Measurements from ENCODE around the gene AGGF1. TPM values are rescaled to one million over a fixed set of nuclear protein-coding genes. Genes with fewer than 3 reads are reported as not detected.
"Not testable (repeated sequence)": the region's sequence is repeated elsewhere in the genome, so short reads cannot be mapped to it uniquely, and the experiment has no call there.

AGGF1 gene
- polyA plus RNA-seq, 1 experiment, result 22.8 TPM

DNA sequence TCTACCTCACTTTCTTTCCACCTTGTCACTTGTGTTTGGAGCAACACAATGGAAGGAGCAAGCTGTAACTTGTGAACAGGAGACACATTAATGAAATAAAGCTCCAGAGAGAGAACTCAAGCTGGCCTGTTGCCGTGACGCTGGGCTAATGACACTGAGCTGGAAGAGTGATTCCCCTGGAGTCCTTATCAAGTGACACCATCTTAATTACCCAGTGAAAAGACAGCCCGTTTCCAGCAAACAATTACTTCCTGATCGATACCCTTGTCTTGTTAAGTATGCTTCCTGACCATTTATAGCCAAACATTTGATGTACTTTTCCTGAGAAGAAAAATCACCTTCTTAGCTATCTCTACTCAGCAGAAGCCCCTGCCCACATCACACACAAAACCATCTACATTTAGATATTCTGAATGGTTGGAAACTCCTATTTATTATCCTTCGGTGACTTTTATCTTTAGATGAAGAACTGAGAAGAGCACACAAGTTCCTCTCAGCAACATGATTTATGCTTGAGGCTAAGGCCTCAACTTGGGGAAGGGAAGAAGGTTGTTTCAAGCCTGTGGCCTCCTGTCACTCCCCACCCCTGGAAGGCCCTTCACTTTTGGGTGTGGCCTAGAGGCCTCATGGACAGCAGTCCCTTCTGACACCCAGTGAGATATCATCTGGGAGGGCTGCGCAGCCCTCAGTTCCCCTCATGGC, 43.2 kb upstream of the AGGF1 start:
- ChIA-PET CTCF (no interaction called here), POLR2A (no interaction called here)
- TF ChIP-seq, protein P1, sequence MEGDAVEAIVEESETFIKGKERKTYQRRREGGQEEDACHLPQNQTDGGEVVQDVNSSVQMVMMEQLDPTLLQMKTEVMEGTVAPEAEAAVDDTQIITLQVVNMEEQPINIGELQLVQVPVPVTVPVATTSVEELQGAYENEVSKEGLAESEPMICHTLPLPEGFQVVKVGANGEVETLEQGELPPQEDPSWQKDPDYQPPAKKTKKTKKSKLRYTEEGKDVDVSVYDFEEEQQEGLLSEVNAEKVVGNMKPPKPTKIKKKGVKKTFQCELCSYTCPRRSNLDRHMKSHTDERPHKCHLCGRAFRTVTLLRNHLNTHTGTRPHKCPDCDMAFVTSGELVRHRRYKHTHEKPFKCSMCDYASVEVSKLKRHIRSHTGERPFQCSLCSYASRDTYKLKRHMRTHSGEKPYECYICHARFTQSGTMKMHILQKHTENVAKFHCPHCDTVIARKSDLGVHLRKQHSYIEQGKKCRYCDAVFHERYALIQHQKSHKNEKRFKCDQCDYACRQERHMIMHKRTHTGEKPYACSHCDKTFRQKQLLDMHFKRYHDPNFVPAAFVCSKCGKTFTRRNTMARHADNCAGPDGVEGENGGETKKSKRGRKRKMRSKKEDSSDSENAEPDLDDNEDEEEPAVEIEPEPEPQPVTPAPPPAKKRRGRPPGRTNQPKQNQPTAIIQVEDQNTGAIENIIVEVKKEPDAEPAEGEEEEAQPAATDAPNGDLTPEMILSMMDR (IDR thresholded peaks at IDR 0.05; ENCODE audit: low read depth, low read length), result no peak
- no peak overlapping the region for H3K27ac ChIP-seq (ENCODE audit: low read depth, low read length)
- H3K4me3 ChIP-seq (ENCODE audit: low read depth, low read length), result no peak overlapping the region
- H3K9me3 ChIP-seq (ENCODE audit: control insufficient read depth, insufficient read depth, low read length), result no peaks in the 10 kb centered on the region
- no peak for DNase-seq (ENCODE audit: low read depth, low spot score)
- peaks cover 2% of the 10 kb centered on the region for H3K27me3 ChIP-seq (ENCODE audit: control insufficient read depth, insufficient read depth, low read length)

DNA sequence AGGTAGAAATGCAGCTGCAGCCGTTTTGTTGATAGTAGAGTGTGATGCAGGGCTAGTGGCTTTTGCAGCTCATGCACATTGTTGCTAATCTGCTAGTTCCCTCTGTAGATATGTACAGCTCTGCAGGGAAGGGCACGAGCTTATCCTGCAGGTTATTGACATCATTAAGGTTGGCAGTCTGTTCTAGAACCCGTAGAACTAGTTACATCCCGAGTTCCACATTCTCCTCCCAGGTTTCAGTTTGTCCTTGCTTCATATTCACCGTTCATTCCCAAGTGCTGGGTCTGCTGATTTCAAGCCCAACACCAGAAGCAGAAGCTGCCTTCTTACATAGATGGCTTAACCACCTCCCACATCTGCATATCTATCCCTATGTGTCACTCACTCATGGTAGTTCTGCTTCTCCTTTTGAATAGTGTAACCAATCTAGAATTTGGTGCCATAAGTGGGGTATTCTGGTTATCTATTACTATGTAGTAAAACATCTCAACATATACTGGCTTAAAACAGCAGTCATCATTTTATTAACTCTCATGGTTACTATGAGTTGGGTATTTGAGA, 39.2 kb upstream of the AGGF1 start:
- H3K4me3 ChIP-seq (ENCODE audit: low read depth, low read length), result no peak overlapping the region
- no peaks in the 10 kb centered on the region for H3K9me3 ChIP-seq (ENCODE audit: control insufficient read depth, insufficient read depth, low read length)
- H3K27ac ChIP-seq (ENCODE audit: low read depth, low read length), result no peak overlapping the region
- ChIA-PET POLR2A (no interaction called here), CTCF (no interaction called here)
- no peak for DNase-seq (ENCODE audit: low read depth, low spot score)
- TF ChIP-seq, protein P1 (IDR thresholded peaks at IDR 0.05; ENCODE audit: low read depth, low read length), result no peak
- H3K27me3 ChIP-seq (ENCODE audit: control insufficient read depth, insufficient read depth, low read length), result peaks cover 2% of the 10 kb centered on the region

DNA sequence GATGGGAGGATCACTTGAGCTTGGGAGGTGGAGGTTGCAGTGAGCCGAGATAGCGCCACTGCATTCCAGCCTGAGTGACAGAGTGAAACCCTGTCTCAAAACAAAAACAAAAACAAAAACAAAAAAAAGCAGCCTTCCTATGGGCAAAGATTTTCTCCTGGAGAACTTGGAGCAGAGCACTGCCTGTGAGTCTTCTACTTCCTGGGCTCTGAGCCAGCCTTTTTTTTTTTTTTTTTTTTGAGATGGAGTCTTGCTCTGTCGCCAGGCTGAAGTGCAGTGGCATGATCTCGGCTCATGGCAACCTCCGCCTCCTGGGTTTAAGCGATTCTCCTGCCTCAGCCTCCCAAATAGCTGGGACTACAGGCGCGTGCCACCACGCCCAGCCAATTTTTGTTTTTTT, 36.8 kb upstream of the AGGF1 start:
- H3K9me3 ChIP-seq (ENCODE audit: control insufficient read depth, insufficient read depth, low read length); H3K27me3 ChIP-seq (ENCODE audit: control insufficient read depth, insufficient read depth, low read length); H3K27ac ChIP-seq (ENCODE audit: low read depth, low read length); DNase-seq (ENCODE audit: low read depth, low spot score); CTCF ChIA-PET; POLR2A ChIA-PET; H3K4me3 ChIP-seq (ENCODE audit: low read depth, low read length): not testable (repeated sequence)

DNA sequence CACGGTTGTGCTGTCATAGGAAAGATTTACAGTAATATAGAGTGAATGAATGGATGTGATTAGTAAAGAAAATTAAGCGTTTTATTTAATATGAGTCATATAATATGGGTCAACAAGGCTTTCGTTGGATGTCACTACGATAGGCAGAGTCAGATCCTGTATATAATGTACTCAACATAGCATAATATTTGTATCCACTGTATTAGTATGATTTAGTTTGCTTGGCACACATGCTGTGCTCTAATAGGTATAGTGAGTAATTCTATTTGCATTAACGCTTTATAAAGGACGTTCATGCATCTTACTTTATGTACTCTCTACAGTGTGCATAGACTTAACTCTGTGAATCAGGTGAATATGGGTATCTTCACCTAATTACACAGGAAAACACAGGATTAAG, 35.9 kb upstream of the AGGF1 start:
- Histone ChIP-seq H3K9me3 (ENCODE audit: control insufficient read depth, insufficient read depth, low read length) (no peaks in the 10 kb centered on the region), H3K27me3 (ENCODE audit: control insufficient read depth, insufficient read depth, low read length) (peaks cover 3% of the 10 kb centered on the region), H3K27ac (ENCODE audit: low read depth, low read length) (no peak overlapping the region), H3K4me3 (ENCODE audit: low read depth, low read length) (no peak overlapping the region)
- TF ChIP-seq, protein P1 (IDR thresholded peaks at IDR 0.05; ENCODE audit: low read depth, low read length), result no peak
- ChIA-PET POLR2A (no interaction called here), CTCF (no interaction called here)
- DNase-seq (ENCODE audit: low read depth, low spot score), result no peak

DNA sequence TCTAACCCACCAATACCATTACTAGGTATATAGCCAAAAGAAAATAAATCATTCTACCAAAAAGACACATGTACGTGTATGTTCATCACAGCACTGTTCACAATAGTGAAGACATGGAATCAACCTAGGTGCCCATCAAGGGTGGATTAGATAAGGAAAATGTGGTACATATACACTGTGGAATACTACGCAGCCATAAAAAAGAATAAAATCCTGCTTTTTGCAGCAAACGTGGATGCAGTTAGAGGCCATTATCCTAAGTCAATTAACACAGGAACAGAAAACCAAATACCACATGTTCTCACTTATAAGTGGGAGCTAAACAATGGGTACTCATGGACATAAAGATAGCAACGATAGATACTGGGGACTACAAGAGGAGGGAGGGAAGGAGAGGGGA, 32.0 kb upstream of the AGGF1 start:
- H3K27ac ChIP-seq (ENCODE audit: low read depth, low read length); DNase-seq (ENCODE audit: low read depth, low spot score); CTCF ChIA-PET; POLR2A ChIA-PET; H3K27me3 ChIP-seq (ENCODE audit: control insufficient read depth, insufficient read depth, low read length); H3K4me3 ChIP-seq (ENCODE audit: low read depth, low read length); H3K9me3 ChIP-seq (ENCODE audit: control insufficient read depth, insufficient read depth, low read length): not testable (repeated sequence)

DNA sequence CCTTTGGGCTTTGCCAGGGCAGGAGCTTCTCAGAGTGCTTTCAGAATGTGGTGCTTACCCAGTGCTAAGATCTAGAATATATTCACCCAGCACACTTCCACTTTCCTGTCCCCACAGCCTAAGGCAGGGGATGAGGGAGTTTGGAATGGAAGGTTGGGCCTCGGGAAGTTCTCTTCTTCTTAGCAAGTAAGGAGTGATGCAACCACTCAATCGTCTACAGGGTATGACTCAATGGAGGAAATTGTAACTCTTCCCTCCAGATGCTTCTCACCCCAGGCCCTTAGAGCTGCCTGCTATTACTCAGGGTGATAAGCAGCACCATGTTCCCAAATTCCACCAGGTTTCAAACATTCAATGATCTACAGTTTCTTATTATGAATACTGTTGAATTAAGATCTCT, 30.8 kb upstream of the AGGF1 start:
- CTCF ChIA-PET, result interaction anchor here (0.6 to 0.7 kb wide), 2 partner anchors 130 to 225 kb away, joined by 3 read pairs; no protein-coding TSS in a partner anchor

More for the DNA sequence above, 30.8 kb upstream of the AGGF1 start:
- peaks cover 5% of the 10 kb centered on the region for H3K27me3 ChIP-seq (ENCODE audit: control insufficient read depth, insufficient read depth, low read length)
- no peak overlapping the region for H3K4me3 ChIP-seq (ENCODE audit: low read depth, low read length)
- DNase-seq (ENCODE audit: low read depth, low spot score), result no peak
- H3K27ac ChIP-seq (ENCODE audit: low read depth, low read length), result no peak overlapping the region
- no peaks in the 10 kb centered on the region for H3K9me3 ChIP-seq (ENCODE audit: control insufficient read depth, insufficient read depth, low read length)
- POLR2A ChIA-PET, result no interaction called here
- TF ChIP-seq, protein P1 (IDR thresholded peaks at IDR 0.05; ENCODE audit: low read depth, low read length), result no peak

Data from AG04450 (cell line).